Measurements from ENCODE around the gene ADCYAP1R1.

DNA sequence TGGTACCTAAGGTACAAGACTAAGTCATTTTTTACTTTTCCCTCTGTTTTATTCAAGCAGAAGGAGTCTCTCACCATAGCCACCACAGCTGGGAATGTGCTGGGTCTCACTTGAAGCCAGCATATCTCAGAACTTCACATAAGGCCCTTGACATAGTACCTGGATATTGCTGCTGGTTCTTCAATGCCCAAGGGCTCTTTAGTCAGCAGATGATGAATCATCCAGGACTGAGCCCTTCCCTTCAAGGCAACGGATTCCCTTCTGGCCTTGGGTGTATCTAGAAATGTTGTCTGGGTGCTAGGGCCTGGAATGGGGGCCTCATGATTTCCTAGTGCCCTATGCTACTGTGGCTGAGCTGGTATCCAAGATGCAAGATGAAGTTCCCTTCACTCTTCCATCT is 93.9 kb downstream of the ADCYAP1R1 start:
- TF ChIP-seq, protein P1, sequence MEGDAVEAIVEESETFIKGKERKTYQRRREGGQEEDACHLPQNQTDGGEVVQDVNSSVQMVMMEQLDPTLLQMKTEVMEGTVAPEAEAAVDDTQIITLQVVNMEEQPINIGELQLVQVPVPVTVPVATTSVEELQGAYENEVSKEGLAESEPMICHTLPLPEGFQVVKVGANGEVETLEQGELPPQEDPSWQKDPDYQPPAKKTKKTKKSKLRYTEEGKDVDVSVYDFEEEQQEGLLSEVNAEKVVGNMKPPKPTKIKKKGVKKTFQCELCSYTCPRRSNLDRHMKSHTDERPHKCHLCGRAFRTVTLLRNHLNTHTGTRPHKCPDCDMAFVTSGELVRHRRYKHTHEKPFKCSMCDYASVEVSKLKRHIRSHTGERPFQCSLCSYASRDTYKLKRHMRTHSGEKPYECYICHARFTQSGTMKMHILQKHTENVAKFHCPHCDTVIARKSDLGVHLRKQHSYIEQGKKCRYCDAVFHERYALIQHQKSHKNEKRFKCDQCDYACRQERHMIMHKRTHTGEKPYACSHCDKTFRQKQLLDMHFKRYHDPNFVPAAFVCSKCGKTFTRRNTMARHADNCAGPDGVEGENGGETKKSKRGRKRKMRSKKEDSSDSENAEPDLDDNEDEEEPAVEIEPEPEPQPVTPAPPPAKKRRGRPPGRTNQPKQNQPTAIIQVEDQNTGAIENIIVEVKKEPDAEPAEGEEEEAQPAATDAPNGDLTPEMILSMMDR (IDR thresholded peaks at IDR 0.05) = no peak
- no peak for TF ChIP-seq POLR2A (IDR thresholded peaks at IDR 0.05)

All from Peyer's patch (tissue), 4 donors.